ENCODE results near the gene CSH1. TPM values are rescaled to one million over a fixed set of nuclear protein-coding genes. Genes with fewer than 3 reads are reported as not detected.
A peak's percentile ranks its signal among the peaks of the same experiment; 100 is the strongest.
"Not testable (repeated sequence)": the region's sequence is repeated elsewhere in the genome, so short reads cannot be mapped to it uniquely, and the experiment has no call there.

The CSH1 gene
- polyA plus RNA-seq (2011; rRNA removed) (not detected in 2 replicates), polyA plus RNA-seq (2017; fragmentation: RNase III; extraction: RNeasy Plus Mini Kit Qiagen cat#74134 plus additional on column Dnase treatment) (not detected in 3 replicates), polyA minus RNA-seq (2011; rRNA and poly(A)+ RNA removed) (not detected in 2 replicates)
- not detected in 2 replicates for polyA plus RNA-seq (2012; cell fraction: cytosol; rRNA removed)
- polyA plus RNA-seq (2012; cell fraction: nucleus; rRNA removed) = not detected in 2 replicates

DNA sequence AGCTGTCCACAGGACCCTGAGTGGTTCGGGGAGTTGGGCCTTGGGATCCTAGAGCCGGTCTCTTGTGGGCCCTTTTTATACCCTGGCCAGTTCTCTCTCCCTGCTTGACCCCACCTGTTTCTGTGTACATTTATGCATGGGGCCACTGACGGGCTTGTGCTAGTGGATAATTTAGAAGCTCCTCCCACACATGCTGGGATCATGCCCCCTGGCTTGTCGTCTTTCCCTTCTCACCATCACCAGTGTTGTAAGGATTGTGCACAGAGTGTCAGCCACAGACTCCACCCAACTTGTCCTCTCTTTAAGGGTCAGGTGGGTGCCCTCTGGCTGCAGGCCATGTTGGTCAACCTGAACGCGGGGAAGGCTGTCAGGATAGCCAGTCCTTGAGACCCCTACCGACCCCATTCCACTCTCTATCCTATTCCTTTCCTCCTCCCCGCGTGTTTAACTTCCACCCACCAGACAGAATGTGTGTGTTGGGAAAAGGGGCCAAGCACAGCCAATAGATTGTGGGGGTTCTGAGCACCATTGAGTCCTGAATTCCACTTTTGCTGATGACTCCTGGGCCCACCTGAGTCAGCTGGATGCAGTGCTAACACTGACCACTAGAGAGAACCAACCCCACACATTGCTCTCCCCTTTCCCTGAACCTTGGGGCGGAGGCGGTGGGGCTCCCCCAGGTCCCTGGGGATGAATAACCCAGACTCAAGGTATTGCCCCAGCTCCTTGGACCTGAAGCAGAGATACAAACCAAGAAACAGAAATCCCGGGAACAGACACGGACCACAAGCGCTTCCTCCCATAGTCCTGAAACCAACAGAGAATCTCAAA lies at the start of gene CSH1:
CSH1 (minus strand) TSS at position 51 of the 831 bp plus-strand sequence. CDS start 63 bp downstream, outside the sequence.
- H3K27ac ChIP-seq; H3K9me3 ChIP-seq; H3K4me2 ChIP-seq; H3K4me3 ChIP-seq; H3K4me1 ChIP-seq; POLR2A ChIA-PET; DNase-seq (ENCODE audit: low read depth in 1 of 2, low spot score in 1 of 2); FAIRE-seq: not testable (repeated sequence)
- CTCF ChIA-PET = interaction anchor here (0.9 to 2.8 kb wide), 2 partner anchors 14 to 22 kb away, joined by 3 to 25 read pairs; partner anchors contain the start of genes CSHL1 and GH1
- WGBS (ENCODE audit: missing lambda C conversion rate) = 84% methylated on average over 12 of the region's 14 CpGs
- peak in 1 of 2 experiments; percentile 70; a peak in 3 of 6 replicates for ATAC-seq

DNA sequence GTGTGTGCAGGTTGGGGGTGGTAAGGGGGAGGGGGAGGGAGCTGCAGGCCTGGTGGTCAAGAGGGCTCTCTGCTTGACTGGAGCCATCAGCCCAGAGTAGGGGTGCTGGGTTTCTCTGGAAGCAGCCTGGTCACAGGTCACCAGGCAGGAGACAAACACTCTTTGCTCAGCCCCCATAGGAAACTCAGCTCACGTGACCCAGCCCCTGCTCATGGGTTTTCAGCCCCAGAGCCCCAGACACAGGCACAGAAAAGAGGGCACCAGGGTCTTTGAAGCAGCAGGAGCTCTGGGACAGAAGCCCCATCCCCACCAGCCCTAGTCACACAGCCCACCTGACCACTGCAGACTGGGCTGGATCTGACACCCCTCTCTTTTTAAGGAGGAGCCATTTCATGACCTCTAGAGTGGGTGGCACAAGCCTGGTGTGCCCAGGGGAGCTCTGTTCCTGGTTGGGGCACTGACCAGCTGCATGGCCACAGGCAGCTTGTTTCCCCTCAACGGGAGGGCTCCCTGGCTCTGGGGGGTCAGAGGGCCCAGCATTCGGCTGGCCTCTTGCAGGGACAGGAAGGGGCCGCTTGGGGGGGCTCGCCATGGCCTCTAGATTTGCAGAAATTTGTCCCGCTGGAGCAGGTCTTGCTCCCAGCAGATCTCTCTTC lies 49.5 kb upstream of the CSH1 start:
- TF ChIP-seq NR3C1 (IDR thresholded peaks at IDR 0.05) = no peak
- no peak for TF ChIP-seq RAD21 (conservative IDR thresholded peaks at IDR 0.05 in 1 of 2, IDR thresholded peaks at IDR 0.05 in 1 of 2)
- no peak for TF ChIP-seq POLR2A (IDR thresholded peaks at IDR 0.05; ENCODE audit: low read length)
- no peak for TF ChIP-seq JUNB (IDR thresholded peaks at IDR 0.05)
- TF ChIP-seq NFE2L2 (conservative IDR thresholded peaks at IDR 0.05; ENCODE audit: low read length) = no peak
- TF ChIP-seq CEBPB (IDR thresholded peaks at IDR 0.05) = no peak
- Histone ChIP-seq H3K9me3 (no peaks in the 10 kb centered on the region), H3K4me3 (no peak overlapping the region), H3K4me2 (no peak overlapping the region), H3K4me1 (no peaks in the 10 kb centered on the region), H3K27ac (no peak overlapping the region)
- ChIA-PET CTCF (interaction anchor here (0.6 to 5.1 kb wide), 50 partner anchors 8 to 993 kb away, joined by 3 to 90 read pairs (median 6); partner anchors contain the start of genes CD79B, CSHL1, ERN1 and GH1), POLR2A (interaction anchor here (0.5 to 1.2 kb wide), 4 partner anchors 13 to 361 kb away, joined by 3 to 6 read pairs (median 4); no protein-coding TSS in a partner anchor)
- no peak for FAIRE-seq
- 82% methylated on average over 6 of the region's 6 CpGs for WGBS (ENCODE audit: missing lambda C conversion rate)
- no peak for DNase-seq (ENCODE audit: low read depth in 1 of 2, low spot score in 1 of 2)
- ATAC-seq = 0 out of 6 replicates have a peak, but pooled peaks of 1 of the 2 experiments have one; percentile 4

DNA sequence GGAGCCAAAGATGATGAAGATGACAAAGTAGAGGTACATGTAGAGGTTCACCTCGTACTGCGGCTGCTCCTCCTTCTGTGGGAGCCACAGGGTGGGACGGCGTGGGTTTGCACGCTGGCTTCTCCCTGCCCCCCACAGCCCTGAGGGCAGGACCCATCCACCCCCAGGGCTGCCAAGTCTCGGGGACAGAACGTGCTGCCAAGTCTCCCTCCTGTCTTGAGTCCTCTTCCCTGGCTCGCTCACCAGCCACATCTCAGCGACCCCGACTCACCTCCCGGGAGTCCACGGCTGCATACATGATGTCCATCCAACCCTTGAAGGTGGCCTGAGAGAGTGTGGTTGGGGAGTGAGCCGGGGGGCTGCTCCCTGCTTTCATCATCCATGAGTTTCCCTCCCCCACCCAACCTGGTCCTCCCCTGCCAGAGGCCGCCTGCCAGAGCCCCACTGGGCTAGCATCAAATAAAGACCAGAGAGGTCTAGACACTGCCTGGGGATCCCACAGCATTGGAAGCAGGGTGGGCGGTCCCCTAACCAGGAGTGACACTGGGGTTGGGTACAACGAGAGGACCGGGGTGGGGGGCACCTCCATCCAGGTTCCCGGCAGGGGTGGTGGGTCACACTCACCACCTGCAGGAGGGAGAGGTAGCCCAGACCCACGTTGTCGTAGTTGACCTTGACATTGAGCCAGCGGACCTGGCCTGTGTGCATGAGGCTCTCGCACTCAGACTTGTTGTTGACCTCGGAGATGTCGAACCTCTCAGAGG lies 48.5 kb upstream of the CSH1 start:
- Histone ChIP-seq H3K4me2 (no peak overlapping the region), H3K27ac (no peak overlapping the region), H3K4me1 (no peaks in the 10 kb centered on the region), H3K9me3 (no peaks in the 10 kb centered on the region), H3K4me3 (no peak overlapping the region)
- ChIA-PET POLR2A (no interaction called here), CTCF (interaction anchor here (0.6 to 5.1 kb wide), 18 partner anchors 10 to 196 kb away, joined by 3 to 90 read pairs (median 16); partner anchors contain the start of genes CD79B, CSHL1, ERN1 and GH1)
- DNase-seq (ENCODE audit: low read depth in 1 of 2, low spot score in 1 of 2) = no peak
- WGBS (ENCODE audit: missing lambda C conversion rate) = 66% methylated on average over 21 of the region's 24 CpGs
- TF ChIP-seq NFE2L2 (conservative IDR thresholded peaks at IDR 0.05; ENCODE audit: low read length) (no peak), HEYL (CRISPR knock-in tag; IDR thresholded peaks at IDR 0.05) (no peak), RCOR1 (IDR thresholded peaks at IDR 0.05; ENCODE audit: low read depth, low read length) (no peak), FOSB (CRISPR knock-in tag; IDR thresholded peaks at IDR 0.05) (no peak), JUN (IDR thresholded peaks at IDR 0.05) (no peak), TP53 (CRISPR knock-in tag; IDR thresholded peaks at IDR 0.05) (no peak), RARB (CRISPR knock-in tag; IDR thresholded peaks at IDR 0.05) (no peak)
- TF ChIP-seq, protein P1, sequence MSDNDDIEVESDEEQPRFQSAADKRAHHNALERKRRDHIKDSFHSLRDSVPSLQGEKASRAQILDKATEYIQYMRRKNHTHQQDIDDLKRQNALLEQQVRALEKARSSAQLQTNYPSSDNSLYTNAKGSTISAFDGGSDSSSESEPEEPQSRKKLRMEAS (IDR thresholded peaks at IDR 0.05) = no peak
- ATAC-seq = no peak
- FAIRE-seq = no peak

DNA sequence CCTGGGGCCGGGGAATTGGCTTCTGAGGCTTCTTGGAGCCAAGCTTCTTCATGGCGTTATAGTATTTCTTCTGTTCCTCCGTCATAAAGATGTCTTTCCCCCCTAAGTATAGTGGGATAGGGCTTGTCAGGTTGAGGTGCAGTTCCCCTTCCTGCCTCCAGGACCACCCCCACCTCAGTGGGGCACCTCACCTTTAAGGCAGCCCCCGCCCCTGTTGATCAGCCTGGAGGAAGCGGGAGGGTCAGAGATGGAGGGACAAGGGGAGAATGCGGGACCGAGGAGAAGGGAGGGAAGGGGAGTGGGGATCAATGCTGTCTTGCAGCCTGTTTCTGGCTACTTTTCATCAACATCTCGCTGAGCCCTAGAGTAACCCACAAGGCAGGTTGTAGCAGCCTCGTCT lies 47.4 kb upstream of the CSH1 start:
- no peak for FAIRE-seq
- Histone ChIP-seq H3K4me1 (no peaks in the 10 kb centered on the region), H3K4me3 (no peak overlapping the region), H3K4me2 (no peak overlapping the region), H3K9me3 (no peaks in the 10 kb centered on the region), H3K27ac (no peak overlapping the region)
- 57% methylated on average over 9 of the region's 9 CpGs for WGBS (ENCODE audit: missing lambda C conversion rate)
- ChIA-PET POLR2A (no interaction called here), CTCF (interaction anchor here (1.5 to 5.1 kb wide), 4 partner anchors 11 to 81 kb away, joined by 6 to 90 read pairs (median 8); partner anchors contain the start of genes CD79B and GH1)
- ATAC-seq = no peak
- no peak for DNase-seq (ENCODE audit: low read depth in 1 of 2, low spot score in 1 of 2)
- TF ChIP-seq, protein P1 (IDR thresholded peaks at IDR 0.05) = no peak
- no peak for TF ChIP-seq ZSCAN20 (CRISPR knock-in tag; IDR thresholded peaks at IDR 0.05)
- no peak for TF ChIP-seq HOXB13 (CRISPR knock-in tag; IDR thresholded peaks at IDR 0.05; ENCODE audit: low read depth)
- no peak for TF ChIP-seq HOXB5 (CRISPR knock-in tag; IDR thresholded peaks at IDR 0.05)
- TF ChIP-seq, protein P2, sequence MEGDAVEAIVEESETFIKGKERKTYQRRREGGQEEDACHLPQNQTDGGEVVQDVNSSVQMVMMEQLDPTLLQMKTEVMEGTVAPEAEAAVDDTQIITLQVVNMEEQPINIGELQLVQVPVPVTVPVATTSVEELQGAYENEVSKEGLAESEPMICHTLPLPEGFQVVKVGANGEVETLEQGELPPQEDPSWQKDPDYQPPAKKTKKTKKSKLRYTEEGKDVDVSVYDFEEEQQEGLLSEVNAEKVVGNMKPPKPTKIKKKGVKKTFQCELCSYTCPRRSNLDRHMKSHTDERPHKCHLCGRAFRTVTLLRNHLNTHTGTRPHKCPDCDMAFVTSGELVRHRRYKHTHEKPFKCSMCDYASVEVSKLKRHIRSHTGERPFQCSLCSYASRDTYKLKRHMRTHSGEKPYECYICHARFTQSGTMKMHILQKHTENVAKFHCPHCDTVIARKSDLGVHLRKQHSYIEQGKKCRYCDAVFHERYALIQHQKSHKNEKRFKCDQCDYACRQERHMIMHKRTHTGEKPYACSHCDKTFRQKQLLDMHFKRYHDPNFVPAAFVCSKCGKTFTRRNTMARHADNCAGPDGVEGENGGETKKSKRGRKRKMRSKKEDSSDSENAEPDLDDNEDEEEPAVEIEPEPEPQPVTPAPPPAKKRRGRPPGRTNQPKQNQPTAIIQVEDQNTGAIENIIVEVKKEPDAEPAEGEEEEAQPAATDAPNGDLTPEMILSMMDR (IDR thresholded peaks at IDR 0.05) = no peak
- TF ChIP-seq, protein P3, sequence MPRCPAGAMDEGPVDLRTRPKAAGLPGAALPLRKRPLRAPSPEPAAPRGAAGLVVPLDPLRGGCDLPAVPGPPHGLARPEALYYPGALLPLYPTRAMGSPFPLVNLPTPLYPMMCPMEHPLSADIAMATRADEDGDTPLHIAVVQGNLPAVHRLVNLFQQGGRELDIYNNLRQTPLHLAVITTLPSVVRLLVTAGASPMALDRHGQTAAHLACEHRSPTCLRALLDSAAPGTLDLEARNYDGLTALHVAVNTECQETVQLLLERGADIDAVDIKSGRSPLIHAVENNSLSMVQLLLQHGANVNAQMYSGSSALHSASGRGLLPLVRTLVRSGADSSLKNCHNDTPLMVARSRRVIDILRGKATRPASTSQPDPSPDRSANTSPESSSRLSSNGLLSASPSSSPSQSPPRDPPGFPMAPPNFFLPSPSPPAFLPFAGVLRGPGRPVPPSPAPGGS (IDR thresholded peaks at IDR 0.05) = no peak
- no peak for TF ChIP-seq ZFP36 (IDR thresholded peaks at IDR 0.05; ENCODE audit: borderline replicate concordance, partially characterized antibody)
- no peak for TF ChIP-seq RFX5 (IDR thresholded peaks at IDR 0.05)
- TF ChIP-seq CBX8 (IDR thresholded peaks at IDR 0.05) = no peak
- no peak for TF ChIP-seq ZNF302 (CRISPR knock-in tag; IDR thresholded peaks at IDR 0.05)
- no peak for TF ChIP-seq MAZ (IDR thresholded peaks at IDR 0.05; ENCODE audit: borderline replicate concordance, low read depth, low read length)

All from A549 (cell line).